Right lobe of liver (tissue), 6 donors: ENCODE results near the gene SMIM35. TPM values are rescaled to one million over a fixed set of nuclear protein-coding genes. Genes with fewer than 3 reads are reported as not detected.

Experiments
- ATAC-seq, 4 donors: fragments of 200-7000 bp; cut with Tn5 transposase; one replicate each; pipeline ENCODE4 v1.9.1; 2020; ENCODE audit warnings: mild to moderate bottlenecking in 4 of 4, moderate library complexity in 4 of 4
- DNase-seq, 3 donors: peaks; one replicate each; pipeline ENCODE4 v3.0.0-alpha.2; 2020
- H3K27ac ChIP-seq, 3 donors: fragments of 200-600 bp; one replicate each; pipeline ENCODE4 v1.8.0; 2022
- H3K27me3 ChIP-seq, 2 donors: fragments of 200-600 bp; one replicate each; pipeline ENCODE4 v1.8.0; 2022
- H3K36me3 ChIP-seq, 4 donors: fragments of 200-600 bp; sonication (generic) in 1 of 4; one replicate each; pipeline versions ENCODE4 v1.5.1 to v1.8.0; 2017 to 2022; ENCODE audit warnings: control low read depth in 1 of 4
- H3K4me1 ChIP-seq, 4 donors: fragments of 200-600 bp; sonication (generic) in 1 of 4; one replicate each; pipeline versions ENCODE4 v1.5.1 to v1.8.0; 2017 to 2022; ENCODE audit warnings: control low read depth in 1 of 4
- H3K4me3 ChIP-seq, 3 donors: fragments of 200-600 bp; one replicate each; pipeline ENCODE4 v1.8.0; 2022
- H3K9me3 ChIP-seq, 4 donors: fragments of 200-600 bp; sonication (generic) in 1 of 4; one replicate each; pipeline versions ENCODE4 v1.5.1 to v1.8.0; 2017 to 2022; ENCODE audit warnings: control low read depth in 1 of 4
- POLR2A ChIP-seq: fragments of 450-650 bp; IDR thresholded peaks from one replicate; pipeline ENCODE4 v1.6.1; 2017; ENCODE audit warnings: antibody characterized with exemption, mild to moderate bottlenecking
- WGBS: methylation state at CpG from one replicate; pipeline ENCODE4 v1.1.6; 2018; ENCODE audit warnings: low coverage, low lambda C conversion rate; ENCODE audit not compliant: insufficient coverage; ENCODE audit errors: missing lambda C conversion rate; 5-methylcytosine and 5-hydroxymethylcytosine counted together
- intact Hi-C, 2 donors: fragments of 100-400 bp; cut with DNase I; formaldehyde crosslinking; loops; one replicate each; pipeline versions ENCODE4 v1.11.2 to v1.14.1; 2022
- total RNA-seq, 6 experiments: library from RNA; depleted of rRNA in 2 of 6; stranded (reverse); fragments of >200 nt in 2 of 6; fragmentation: NEBNext Ultra II Directional in 3 of 6; extraction: Animal tissue kit (Norgen Biotek cat#: 25700) in 3 of 6; gene quantifications; one replicate each; pipeline versions ENCODE4 v1.1.0 to v1.2.4, GENCODE V29; 2016 to 2023
- TF ChIP-seq, protein P1 (sequence below), 4 donors: fragments of 200-600 bp in 3 of 4; fragments of 450-650 bp in 1 of 4; IDR thresholded peaks; one replicate each; pipeline versions ENCODE4 v1.5.1 to v1.8.0; 2016 to 2022; ENCODE audit warnings: antibody characterized with exemption in 4 of 4, mild to moderate bottlenecking in 2 of 4
- donor health status: DM: no; HTN: yes; CAD: no.
- donor health status: DM: no; HTN: no; CAD: no.
- donor health status: DM: no; HTN: no; CAD: no.
- donor health status: DM: no; HTN: yes; CAD: no.
- donor health status: DM: no; HTN: yes; CAD: no.

The SMIM35 gene
- total RNA-seq, 6 experiments from 2014 or later: not detected

DNA sequence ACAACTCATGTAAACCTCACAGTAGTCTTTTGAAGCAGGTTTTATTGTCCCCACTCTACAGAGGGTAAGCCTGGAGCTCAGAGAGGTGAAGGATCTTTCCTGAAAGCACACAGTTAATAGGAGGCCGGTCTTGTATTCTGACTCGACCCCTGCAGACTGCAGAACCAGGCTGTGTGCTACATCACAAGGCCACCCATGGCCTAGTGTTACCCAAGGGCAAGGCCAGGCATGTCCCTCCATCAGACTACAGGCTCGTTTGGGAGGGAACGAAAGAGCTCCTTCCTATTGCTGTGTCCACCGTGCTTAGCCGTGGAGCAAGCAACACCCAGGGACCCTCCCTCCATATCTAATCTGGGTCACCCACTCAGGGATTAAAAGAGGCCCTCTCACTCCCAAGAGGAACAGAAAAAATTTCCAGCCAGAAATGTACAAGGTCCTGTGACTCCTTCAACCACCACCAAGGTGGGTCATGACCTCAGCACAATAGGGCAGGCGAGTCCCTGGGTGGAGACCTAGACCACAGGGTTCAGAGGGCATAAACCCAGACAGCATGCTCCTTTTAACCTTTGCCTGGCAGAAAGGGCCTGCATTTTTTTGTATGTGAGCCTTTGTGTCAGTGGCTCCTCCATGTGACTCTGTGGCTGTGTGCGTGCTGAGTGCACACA, 6.3 kb upstream of the SMIM35 start:
- TF ChIP-seq POLR2A: no peak
- TF ChIP-seq, protein P1, sequence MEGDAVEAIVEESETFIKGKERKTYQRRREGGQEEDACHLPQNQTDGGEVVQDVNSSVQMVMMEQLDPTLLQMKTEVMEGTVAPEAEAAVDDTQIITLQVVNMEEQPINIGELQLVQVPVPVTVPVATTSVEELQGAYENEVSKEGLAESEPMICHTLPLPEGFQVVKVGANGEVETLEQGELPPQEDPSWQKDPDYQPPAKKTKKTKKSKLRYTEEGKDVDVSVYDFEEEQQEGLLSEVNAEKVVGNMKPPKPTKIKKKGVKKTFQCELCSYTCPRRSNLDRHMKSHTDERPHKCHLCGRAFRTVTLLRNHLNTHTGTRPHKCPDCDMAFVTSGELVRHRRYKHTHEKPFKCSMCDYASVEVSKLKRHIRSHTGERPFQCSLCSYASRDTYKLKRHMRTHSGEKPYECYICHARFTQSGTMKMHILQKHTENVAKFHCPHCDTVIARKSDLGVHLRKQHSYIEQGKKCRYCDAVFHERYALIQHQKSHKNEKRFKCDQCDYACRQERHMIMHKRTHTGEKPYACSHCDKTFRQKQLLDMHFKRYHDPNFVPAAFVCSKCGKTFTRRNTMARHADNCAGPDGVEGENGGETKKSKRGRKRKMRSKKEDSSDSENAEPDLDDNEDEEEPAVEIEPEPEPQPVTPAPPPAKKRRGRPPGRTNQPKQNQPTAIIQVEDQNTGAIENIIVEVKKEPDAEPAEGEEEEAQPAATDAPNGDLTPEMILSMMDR (IDR thresholded peaks at IDR 0.05): no peak
- peak in 2 of 4 donors; percentile 9 to 23 for ATAC-seq
- no peak overlapping the region for H3K27ac ChIP-seq
- no peaks in the 10 kb centered on the region for H3K36me3 ChIP-seq
- DNase-seq: no peak
- H3K27me3 ChIP-seq: no peaks in the 10 kb centered on the region
- H3K9me3 ChIP-seq: no peaks in the 10 kb centered on the region
- WGBS: 48% methylated on average over 6 of the region's 8 CpGs
- peaks cover 0 to 7% (median 0%) of the 10 kb centered on the region in 4 donors for H3K4me1 ChIP-seq
- intact Hi-C loops: no loop called here
- no peak overlapping the region for H3K4me3 ChIP-seq

DNA sequence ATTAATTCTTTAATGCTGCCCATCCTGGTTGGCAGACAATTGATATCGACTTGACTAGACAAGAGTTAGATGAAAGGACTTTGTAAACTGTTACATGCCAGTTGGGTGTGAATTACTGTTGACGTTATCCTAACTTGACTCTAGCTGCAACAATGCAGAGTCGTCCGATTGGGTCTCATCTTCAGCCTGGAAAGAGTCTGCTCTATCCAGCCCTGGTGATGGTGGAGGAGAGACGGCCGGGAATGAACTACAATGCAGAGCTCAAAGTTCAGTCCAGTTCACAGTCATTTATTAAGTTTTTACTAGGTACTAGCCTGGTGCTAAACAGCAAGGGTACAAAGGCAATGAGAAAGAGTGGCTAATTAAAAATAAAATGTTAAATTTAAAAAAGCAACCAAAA, 4.9 kb upstream of the SMIM35 start:
- DNase-seq: no peak

DNA sequence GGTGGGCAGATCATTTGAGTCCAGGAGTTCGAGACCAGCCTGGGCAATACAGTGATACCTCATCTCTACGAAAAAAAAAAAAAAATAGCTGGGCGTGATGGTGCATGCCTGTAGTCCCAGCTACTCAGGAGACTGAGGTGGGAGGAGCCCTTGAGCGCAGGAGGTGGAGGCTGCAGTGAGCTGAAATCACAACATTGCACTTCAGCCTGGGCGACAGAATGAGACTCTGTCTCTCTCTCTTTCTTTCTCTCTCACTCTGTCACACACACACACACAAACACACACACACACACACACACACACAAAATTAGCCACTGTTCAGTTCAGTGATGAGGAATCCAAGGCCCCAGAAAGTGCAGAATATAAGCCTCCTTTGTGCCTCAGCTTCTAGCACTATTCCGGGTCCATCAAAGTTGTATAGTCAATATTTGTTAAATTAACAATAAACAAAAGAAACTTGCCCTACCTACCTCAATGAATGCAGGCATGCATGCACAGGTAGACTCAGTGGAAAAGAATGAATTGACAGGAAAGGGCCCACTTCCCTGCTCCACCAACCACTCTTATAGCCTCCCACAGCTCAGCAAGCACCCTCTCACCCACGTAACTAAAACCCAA, 3.9 kb upstream of the SMIM35 start:
- no peak overlapping the region for H3K27ac ChIP-seq
- H3K4me1 ChIP-seq: no peaks in the 10 kb centered on the region
- WGBS: 66% methylated on average over 6 of the region's 7 CpGs
- H3K4me3 ChIP-seq: no peak overlapping the region
- ATAC-seq (no peak), DNase-seq (no peak)
- H3K36me3 ChIP-seq: no peaks in the 10 kb centered on the region
- no peaks in the 10 kb centered on the region for H3K9me3 ChIP-seq
- intact Hi-C loops: no loop called here
- H3K27me3 ChIP-seq: no peaks in the 10 kb centered on the region
- TF ChIP-seq, protein P1 (IDR thresholded peaks at IDR 0.05): no peak
- TF ChIP-seq POLR2A: no peak

More for the DNA sequence above, 4.9 kb upstream of the SMIM35 start:
- Histone ChIP-seq H3K9me3 (no peaks in the 10 kb centered on the region), H3K27me3 (no peaks in the 10 kb centered on the region), H3K4me1 (peaks cover 0 to 7% (median 0%) of the 10 kb centered on the region in 4 donors), H3K4me3 (no peak overlapping the region), H3K27ac (no peak overlapping the region), H3K36me3 (no peaks in the 10 kb centered on the region)
- 38% methylated on average over 4 of the region's 6 CpGs for WGBS
- no peak for ATAC-seq
- TF ChIP-seq, protein P1 (IDR thresholded peaks at IDR 0.05): no peak
- TF ChIP-seq POLR2A: no peak
- intact Hi-C loops: no loop called here

DNA sequence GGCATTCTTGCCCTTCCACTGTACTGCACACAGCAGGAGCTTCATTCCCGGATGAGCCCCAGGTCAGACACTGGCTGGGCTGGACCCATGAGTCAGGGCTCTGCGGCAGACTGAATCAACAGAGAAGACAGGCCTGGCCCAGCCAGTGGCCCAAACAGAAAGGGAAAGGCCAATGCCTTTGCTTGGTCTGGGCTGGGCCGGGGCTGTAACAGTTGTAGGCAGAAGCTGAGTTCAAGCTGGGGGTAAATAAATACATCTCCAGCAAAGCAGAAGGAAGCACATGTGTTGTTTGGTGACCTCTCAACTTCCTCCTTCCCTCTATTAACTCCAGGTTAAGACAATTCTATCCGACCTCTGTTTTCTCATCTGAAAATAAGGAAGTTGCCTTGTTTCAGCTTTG, 1.8 kb upstream of the SMIM35 start:
- Histone ChIP-seq H3K4me3 (no peak overlapping the region), H3K36me3 (no peaks in the 10 kb centered on the region), H3K27me3 (no peaks in the 10 kb centered on the region), H3K9me3 (no peaks in the 10 kb centered on the region), H3K27ac (no peak overlapping the region), H3K4me1 (no peaks in the 10 kb centered on the region)
- intact Hi-C loops: no loop called here
- WGBS: 17% methylated on average over 1 of the region's 4 CpGs
- peak; percentile 59 to 80 (median 71) for ATAC-seq
- DNase-seq: peak in 2 of 3 donors; percentile 38 to 66
- TF ChIP-seq, protein P1 (IDR thresholded peaks at IDR 0.05): no peak
- TF ChIP-seq POLR2A: no peak
